Measurements from ENCODE around the gene PHF21B. TPM values are rescaled to one million over a fixed set of nuclear protein-coding genes. Genes with fewer than 3 reads are reported as not detected.
A peak's percentile ranks its signal among the peaks of the same experiment; 100 is the strongest.

Gene PHF21B
- total RNA-seq, 1 experiment from 2014 or later: not detected

GRCh38 chr22:44850946-44851345 lies 158.9 kb downstream of the PHF21B start:
- CTCF ChIA-PET: interaction anchor here (0.7 kb wide), 1 partner anchor 22 kb away, joined by 4 read pairs; no protein-coding TSS in a partner anchor
- H3K4me1 Mint-ChIP-seq (ENCODE audit: low read depth, unreplicated experiment): no peaks in the 10 kb centered on the region
- no peak for DNase-seq
- BruUV-seq (replicated peaks): TSS peak; percentile 10
- H3K27me3 Mint-ChIP-seq (ENCODE audit: unreplicated experiment): no peaks in the 10 kb centered on the region
- H3K4me3 Mint-ChIP-seq (ENCODE audit: low read depth, unreplicated experiment): no peak overlapping the region
- H3K9me3 Mint-ChIP-seq (ENCODE audit: low read depth, unreplicated experiment): no peaks in the 10 kb centered on the region
- H3K27ac Mint-ChIP-seq (ENCODE audit: unreplicated experiment): no peak overlapping the region
- H3K36me3 Mint-ChIP-seq (ENCODE audit: insufficient read depth, unreplicated experiment): peaks cover 47% of the 10 kb centered on the region
- TF ChIP-seq CTCF (IDR thresholded peaks at IDR 0.05; ENCODE audit: unreplicated experiment): no peak
- intact Hi-C loops (cut with micrococcal nuclease; ENCODE audit: unreplicated experiment): no loop called here

GRCh38 chr22:44848791-44849420 lies 160.9 kb downstream of the PHF21B start:
- no peaks in the 10 kb centered on the region for H3K9me3 Mint-ChIP-seq (ENCODE audit: low read depth, unreplicated experiment)
- no peak for TF ChIP-seq CTCF (IDR thresholded peaks at IDR 0.05; ENCODE audit: unreplicated experiment)
- no peaks in the 10 kb centered on the region for H3K4me1 Mint-ChIP-seq (ENCODE audit: low read depth, unreplicated experiment)
- no peaks in the 10 kb centered on the region for H3K27me3 Mint-ChIP-seq (ENCODE audit: unreplicated experiment)
- CTCF ChIA-PET: interaction anchor here (0.9 kb wide), 1 partner anchor 164 kb away, joined by 3 read pairs; no protein-coding TSS in a partner anchor
- H3K27ac Mint-ChIP-seq (ENCODE audit: unreplicated experiment): no peak overlapping the region
- DNase-seq: no peak
- no peak overlapping the region for H3K4me3 Mint-ChIP-seq (ENCODE audit: low read depth, unreplicated experiment)
- intact Hi-C loops (cut with micrococcal nuclease; ENCODE audit: unreplicated experiment): no loop called here
- H3K36me3 Mint-ChIP-seq (ENCODE audit: insufficient read depth, unreplicated experiment): peaks cover 56% of the 10 kb centered on the region
- no TSS peak for BruUV-seq (replicated peaks)

GRCh38 chr22:44848296-44848741 lies 161.5 kb downstream of the PHF21B start:
- TF ChIP-seq CTCF (IDR thresholded peaks at IDR 0.05; ENCODE audit: unreplicated experiment): no peak
- Mint-ChIP-seq H3K4me3 (ENCODE audit: low read depth, unreplicated experiment) (no peak overlapping the region), H3K27me3 (ENCODE audit: unreplicated experiment) (no peaks in the 10 kb centered on the region), H3K27ac (ENCODE audit: unreplicated experiment) (no peak overlapping the region), H3K36me3 (ENCODE audit: insufficient read depth, unreplicated experiment) (peaks cover 52% of the 10 kb centered on the region), H3K4me1 (ENCODE audit: low read depth, unreplicated experiment) (no peaks in the 10 kb centered on the region), H3K9me3 (ENCODE audit: low read depth, unreplicated experiment) (no peaks in the 10 kb centered on the region)
- intact Hi-C loops (cut with micrococcal nuclease; ENCODE audit: unreplicated experiment): no loop called here
- no peak for DNase-seq
- CTCF ChIA-PET: no interaction called here
- no TSS peak for BruUV-seq (replicated peaks)

- Mint-ChIP-seq H3K4me1 (ENCODE audit: low read depth, unreplicated experiment) (no peaks in the 10 kb centered on the region), H3K27ac (ENCODE audit: unreplicated experiment) (no peak overlapping the region), H3K27me3 (ENCODE audit: unreplicated experiment) (no peaks in the 10 kb centered on the region), H3K4me3 (ENCODE audit: low read depth, unreplicated experiment) (no peak overlapping the region), H3K36me3 (ENCODE audit: insufficient read depth, unreplicated experiment) (peaks cover 48% of the 10 kb centered on the region), H3K9me3 (ENCODE audit: low read depth, unreplicated experiment) (no peaks in the 10 kb centered on the region)
- no peak for TF ChIP-seq CTCF (IDR thresholded peaks at IDR 0.05; ENCODE audit: unreplicated experiment)
- no peak for DNase-seq
- intact Hi-C loops (cut with micrococcal nuclease; ENCODE audit: unreplicated experiment): no loop called here
- CTCF ChIA-PET: no interaction called here
- no TSS peak for BruUV-seq (replicated peaks)
These were observed 161.9 kb downstream of the PHF21B start for GRCh38 chr22:44847892-44848291.

All from Calu3 (cell line).